ENCODE results near the gene BATF3. TPM values are rescaled to one million over a fixed set of nuclear protein-coding genes. Genes with fewer than 3 reads are reported as not detected.

Gene BATF3
- polyA plus RNA-seq, 2 of the 4 experiments (the other 2 are of a cell fraction): 6.4 to 8.9 TPM

- CTCF ChIA-PET: interaction anchor here (0.8 kb wide), 1 partner anchor 13 kb away, joined by 3 read pairs; no protein-coding TSS in a partner anchor
- Histone ChIP-seq H3K4me1 (no peaks in the 10 kb centered on the region), H3K4me3 (no peak overlapping the region), H3K9me3 (no peaks in the 10 kb centered on the region), H3K27ac (no peak overlapping the region), H3K4me2 (no peak overlapping the region)
- DNase-seq (ENCODE audit: low read depth in 1 of 2, low spot score in 1 of 2) (no peak), ATAC-seq (no peak), FAIRE-seq (no peak)
- POLR2A ChIA-PET: no interaction called here
- 74% methylated on average over 9 of the region's 9 CpGs for WGBS (ENCODE audit: missing lambda C conversion rate)
- no peak for TF ChIP-seq RCOR1 (IDR thresholded peaks at IDR 0.05; ENCODE audit: low read depth, low read length)
- TF ChIP-seq, protein P1, sequence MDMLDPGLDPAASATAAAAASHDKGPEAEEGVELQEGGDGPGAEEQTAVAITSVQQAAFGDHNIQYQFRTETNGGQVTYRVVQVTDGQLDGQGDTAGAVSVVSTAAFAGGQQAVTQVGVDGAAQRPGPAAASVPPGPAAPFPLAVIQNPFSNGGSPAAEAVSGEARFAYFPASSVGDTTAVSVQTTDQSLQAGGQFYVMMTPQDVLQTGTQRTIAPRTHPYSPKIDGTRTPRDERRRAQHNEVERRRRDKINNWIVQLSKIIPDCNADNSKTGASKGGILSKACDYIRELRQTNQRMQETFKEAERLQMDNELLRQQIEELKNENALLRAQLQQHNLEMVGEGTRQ (IDR thresholded peaks at IDR 0.05): no peak
- no peak for TF ChIP-seq HOXA7 (CRISPR knock-in tag; IDR thresholded peaks at IDR 0.05)
- TF ChIP-seq GATA3 (IDR thresholded peaks at IDR 0.05; ENCODE audit: borderline replicate concordance): no peak
- TF ChIP-seq RNF2 (IDR thresholded peaks at IDR 0.05; ENCODE audit: borderline replicate concordance, low read depth): no peak
- no peak for TF ChIP-seq JUNB (IDR thresholded peaks at IDR 0.05)
- no peak for TF ChIP-seq HMGXB4 (CRISPR knock-in tag; IDR thresholded peaks at IDR 0.05; ENCODE audit: borderline replicate concordance)
- TF ChIP-seq CBX8 (IDR thresholded peaks at IDR 0.05): no peak
- no peak for TF ChIP-seq ELK1 (IDR thresholded peaks at IDR 0.05; ENCODE audit: low read depth, low read length)
- no peak for TF ChIP-seq RFX5 (IDR thresholded peaks at IDR 0.05)
- TF ChIP-seq FOXS1 (CRISPR knock-in tag; IDR thresholded peaks at IDR 0.05): no peak
- TF ChIP-seq CBX2 (IDR thresholded peaks at IDR 0.05; ENCODE audit: borderline replicate concordance, low read depth): no peak
- TF ChIP-seq NPAS2 (CRISPR knock-in tag; IDR thresholded peaks at IDR 0.05; ENCODE audit: borderline replicate concordance): no peak
- no peak for TF ChIP-seq HEYL (CRISPR knock-in tag; IDR thresholded peaks at IDR 0.05)
- TF ChIP-seq JUN (IDR thresholded peaks at IDR 0.05): no peak
- no peak for TF ChIP-seq MAZ (IDR thresholded peaks at IDR 0.05; ENCODE audit: borderline replicate concordance, low read depth, low read length)
- no peak for TF ChIP-seq TP53 (CRISPR knock-in tag; IDR thresholded peaks at IDR 0.05)
- no peak for TF ChIP-seq MAFK (IDR thresholded peaks at IDR 0.05; ENCODE audit: partially characterized antibody)
- TF ChIP-seq CHD2 (IDR thresholded peaks at IDR 0.05; ENCODE audit: low read length, partially characterized antibody): no peak
- no peak for TF ChIP-seq POLR2AphosphoS2 (conservative IDR thresholded peaks at IDR 0.05; ENCODE audit: low read length)
These were observed 8.0 kb downstream of the BATF3 start for GRCh38 chr1:212691561-212692071.

DNA sequence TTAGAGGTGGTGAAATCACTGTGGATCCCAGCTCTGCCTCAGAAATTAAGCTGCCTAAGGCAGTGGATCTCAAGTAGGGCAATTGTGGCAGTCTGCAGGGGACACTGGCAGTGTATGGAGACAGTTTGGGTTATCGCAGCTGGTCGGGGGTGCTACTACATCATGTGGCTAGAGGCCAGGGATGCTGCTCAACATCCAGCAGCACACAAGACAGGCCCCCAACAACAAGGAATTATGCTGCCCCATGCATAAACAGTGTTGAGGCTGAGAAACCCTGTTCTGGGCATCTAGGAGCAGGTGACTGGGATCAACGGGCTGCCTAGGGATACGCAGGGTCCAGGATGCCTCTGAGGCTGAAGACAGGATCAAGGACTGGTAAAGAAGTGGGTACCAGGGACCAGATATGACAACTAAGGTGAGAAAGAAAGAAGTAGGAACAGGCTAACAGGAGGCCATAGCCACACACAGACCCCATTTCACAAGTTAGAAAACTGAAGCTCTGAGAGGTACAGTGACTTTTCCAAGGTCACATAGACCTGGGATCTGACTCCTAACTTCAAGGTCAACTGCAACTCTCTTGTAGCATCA, 8.7 kb downstream of the BATF3 start:
- Histone ChIP-seq H3K4me2 (no peak overlapping the region), H3K9me3 (no peaks in the 10 kb centered on the region), H3K4me3 (no peak overlapping the region), H3K27ac (no peak overlapping the region), H3K4me1 (no peaks in the 10 kb centered on the region)
- ATAC-seq (no peak), DNase-seq (ENCODE audit: low read depth in 1 of 2, low spot score in 1 of 2) (no peak), FAIRE-seq (no peak)
- TF ChIP-seq ZNF302 (CRISPR knock-in tag; IDR thresholded peaks at IDR 0.05) (no peak), ELK1 (IDR thresholded peaks at IDR 0.05; ENCODE audit: low read depth, low read length) (no peak), RAD21 (conservative IDR thresholded peaks at IDR 0.05 in 1 of 2, IDR thresholded peaks at IDR 0.05 in 1 of 2) (no peak), CBX2 (IDR thresholded peaks at IDR 0.05; ENCODE audit: borderline replicate concordance, low read depth) (no peak), RCOR1 (IDR thresholded peaks at IDR 0.05; ENCODE audit: low read depth, low read length) (no peak), HOXA7 (CRISPR knock-in tag; IDR thresholded peaks at IDR 0.05) (no peak), MYC (IDR thresholded peaks at IDR 0.05; ENCODE audit: borderline replicate concordance, low read length) (no peak), HOXB5 (CRISPR knock-in tag; IDR thresholded peaks at IDR 0.05) (no peak), FOSL2 (IDR thresholded peaks at IDR 0.05) (no peak), FOSL2 (CRISPR knock-in tag; IDR thresholded peaks at IDR 0.05) (no peak), EHF (CRISPR knock-in tag; IDR thresholded peaks at IDR 0.05) (no peak), CBX8 (IDR thresholded peaks at IDR 0.05) (no peak), SREBF2 (IDR thresholded peaks at IDR 0.05) (no peak), NR3C1 (IDR thresholded peaks at IDR 0.05) (no peak), RFX5 (IDR thresholded peaks at IDR 0.05) (no peak)
- TF ChIP-seq, protein P2, sequence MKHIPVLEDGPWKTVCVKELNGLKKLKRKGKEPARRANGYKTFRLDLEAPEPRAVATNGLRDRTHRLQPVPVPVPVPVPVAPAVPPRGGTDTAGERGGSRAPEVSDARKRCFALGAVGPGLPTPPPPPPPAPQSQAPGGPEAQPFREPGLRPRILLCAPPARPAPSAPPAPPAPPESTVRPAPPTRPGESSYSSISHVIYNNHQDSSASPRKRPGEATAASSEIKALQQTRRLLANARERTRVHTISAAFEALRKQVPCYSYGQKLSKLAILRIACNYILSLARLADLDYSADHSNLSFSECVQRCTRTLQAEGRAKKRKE (CRISPR knock-in tag; IDR thresholded peaks at IDR 0.05; ENCODE audit: low read depth): no peak
- TF ChIP-seq, protein P3, sequence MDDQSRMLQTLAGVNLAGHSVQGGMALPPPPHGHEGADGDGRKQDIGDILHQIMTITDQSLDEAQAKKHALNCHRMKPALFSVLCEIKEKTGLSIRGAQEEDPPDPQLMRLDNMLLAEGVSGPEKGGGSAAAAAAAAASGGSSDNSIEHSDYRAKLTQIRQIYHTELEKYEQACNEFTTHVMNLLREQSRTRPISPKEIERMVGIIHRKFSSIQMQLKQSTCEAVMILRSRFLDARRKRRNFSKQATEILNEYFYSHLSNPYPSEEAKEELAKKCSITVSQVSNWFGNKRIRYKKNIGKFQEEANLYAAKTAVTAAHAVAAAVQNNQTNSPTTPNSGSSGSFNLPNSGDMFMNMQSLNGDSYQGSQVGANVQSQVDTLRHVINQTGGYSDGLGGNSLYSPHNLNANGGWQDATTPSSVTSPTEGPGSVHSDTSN (IDR thresholded peaks at IDR 0.05): no peak
- POLR2A ChIA-PET: no interaction called here
- WGBS (ENCODE audit: missing lambda C conversion rate): 87% methylated on average over 3 of the region's 4 CpGs
- CTCF ChIA-PET: interaction anchor here (0.8 to 2.1 kb wide), 4 partner anchors 7 to 236 kb away, joined by 3 to 11 read pairs (median 4); no protein-coding TSS in a partner anchor
